ENCODE measurements around the gene DHX16. TPM values are rescaled to one million over a fixed set of nuclear protein-coding genes. Genes with fewer than 3 reads are reported as not detected.
A peak's percentile ranks its signal among the peaks of the same experiment; 100 is the strongest.

Gene DHX16
- total and polyA plus RNA-seq, 2 experiments from 2014 or later = 16.0 to 31.3 TPM

GRCh38 chr6:30615219-30615957 is 57.4 kb downstream of the DHX16 start (continued):
- no peak for TF ChIP-seq ZNF462 (CRISPR knock-in tag; IDR thresholded peaks at IDR 0.05)
- TF ChIP-seq CREB1 (CRISPR knock-in tag; IDR thresholded peaks at IDR 0.05; ENCODE audit: low read depth) = 0 out of 2 replicates have a peak, but pooled peaks have one; percentile 12

GRCh38 chr6:30614843-30615218 is 58.0 kb downstream of the DHX16 start:
- peak overlapping the region; percentile 98 for H3K27ac ChIP-seq (ENCODE audit: low read depth)
- DNase-seq (ENCODE audit: low spot score) = peak; percentile 99
- peak overlapping the region; percentile 56 for H3K4me3 ChIP-seq
- H3K79me2 ChIP-seq (replicated peaks; ENCODE audit: insufficient read depth) = peaks cover 54% of the 10 kb centered on the region
- peaks cover 7% of the 10 kb centered on the region for H4K20me1 ChIP-seq (replicated peaks; ENCODE audit: insufficient read depth)
- peaks cover 12% of the 10 kb centered on the region; the same call in 1 of the 2 replicates for H3K36me3 ChIP-seq (ENCODE audit: insufficient read depth)
- H3K4me2 ChIP-seq = peak overlapping the region; percentile 74
- peaks cover 40% of the 10 kb centered on the region for H3K27me3 Mint-ChIP-seq (ENCODE audit: insufficient read depth, low read depth, poor library complexity)
- no peaks in the 10 kb centered on the region for H3K9me2 ChIP-seq (ENCODE audit: insufficient read depth)
- H3K4me1 Mint-ChIP-seq = peaks cover 36% of the 10 kb centered on the region
- no peak overlapping the region for H2AFZ ChIP-seq
- H3K27ac Mint-ChIP-seq = peak overlapping the region; percentile 100
- no peaks in the 10 kb centered on the region for H3K27me3 ChIP-seq (ENCODE audit: insufficient read depth)
- ATAC-seq = peak; percentile 72
- peaks cover 18% of the 10 kb centered on the region; the same call in 2 of the 3 replicates for H3K9me3 Mint-ChIP-seq
- H3K36me3 Mint-ChIP-seq (ENCODE audit: low read depth) = peaks cover 82% of the 10 kb centered on the region
- TF ChIP-seq, protein P1, sequence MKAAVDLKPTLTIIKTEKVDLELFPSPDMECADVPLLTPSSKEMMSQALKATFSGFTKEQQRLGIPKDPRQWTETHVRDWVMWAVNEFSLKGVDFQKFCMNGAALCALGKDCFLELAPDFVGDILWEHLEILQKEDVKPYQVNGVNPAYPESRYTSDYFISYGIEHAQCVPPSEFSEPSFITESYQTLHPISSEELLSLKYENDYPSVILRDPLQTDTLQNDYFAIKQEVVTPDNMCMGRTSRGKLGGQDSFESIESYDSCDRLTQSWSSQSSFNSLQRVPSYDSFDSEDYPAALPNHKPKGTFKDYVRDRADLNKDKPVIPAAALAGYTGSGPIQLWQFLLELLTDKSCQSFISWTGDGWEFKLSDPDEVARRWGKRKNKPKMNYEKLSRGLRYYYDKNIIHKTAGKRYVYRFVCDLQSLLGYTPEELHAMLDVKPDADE (IDR thresholded peaks at IDR 0.05) = no peak
- peak; percentile 49; the same call in 1 of the 2 replicates for TF ChIP-seq POLR2AphosphoS5 (IDR thresholded peaks at IDR 0.05; ENCODE audit: low read depth)
- peaks cover 7% of the 10 kb centered on the region; the same call in 1 of the 2 replicates for H3F3A ChIP-seq (replicated peaks; ENCODE audit: low read depth)
- H3K4me3 Mint-ChIP-seq = peak overlapping the region; percentile 96
- peaks cover 19% of the 10 kb centered on the region for H3K4me1 ChIP-seq (ENCODE audit: insufficient read depth)

Measured in GM23338 (cell line).